H1 (cell line): Measurements from ENCODE around the gene NMT2. TPM values are rescaled to one million over a fixed set of nuclear protein-coding genes. Genes with fewer than 3 reads are reported as not detected.

Experiments used
- CTCF ChIA-PET: fragments of 300-600 bp; sonication (Branson Sonifier 250); formaldehyde crosslinking; loops from one replicate; lab custom pipeline; 2021; ENCODE audit not compliant: partially characterized antibody; lab: Charles Lee
- POLR2A ChIA-PET: fragments of 300-600 bp; sonication (Branson Sonifier 250); formaldehyde crosslinking; loops from one replicate; lab custom pipeline; 2021; ENCODE audit warnings: inconsistent platforms; ENCODE audit not compliant: partially characterized antibody; lab: Charles Lee
- DNase-seq, 2 experiments: peaks; one replicate each; pipeline versions ENCODE4 v3.0.0 to v3.0.0-alpha.2; 2010 to 2022; ENCODE audit warnings: low spot score in 2 of 2, low read depth in 1 of 2, mixed read lengths in 1 of 2
- FAIRE-seq: peaks from 2 replicates; lab custom pipeline; 2011; peaks lifted over from hg19 to GRCh38; lab: Jason Lieb, UNC
- H2AFZ ChIP-seq: 2 replicates; pipeline ENCODE4 v1.8.1; 2012; ENCODE audit warnings: low read length, inconsistent platforms
- H2AK5ac ChIP-seq: 2 replicates; pipeline ENCODE4 v1.6.1; 2013; ENCODE audit warnings: low read depth, low read length
- H2BK120ac ChIP-seq: replicated peaks from 2 replicates; pipeline ENCODE3; 2013; ENCODE audit warnings: low read depth, low read length, inconsistent platforms
- H2BK12ac ChIP-seq: 2 replicates; pipeline ENCODE4 v1.6.1; 2013; ENCODE audit warnings: low read depth, low read length
- H2BK15ac ChIP-seq: 2 replicates; pipeline ENCODE4 v1.6.1; 2013; ENCODE audit warnings: low read length
- H2BK20ac ChIP-seq: 2 replicates; pipeline ENCODE4 v1.6.1; 2013; ENCODE audit warnings: low read length
- H2BK5ac ChIP-seq: 2 replicates; pipeline ENCODE4 v1.6.1; 2013; ENCODE audit warnings: low read depth, low read length
- H3K14ac ChIP-seq: 2 replicates; pipeline ENCODE4 v1.6.1; 2013; ENCODE audit warnings: inconsistent platforms; ENCODE audit not compliant: insufficient read length
- H3K18ac ChIP-seq: 2 replicates; pipeline ENCODE4 v1.6.1; 2013; ENCODE audit warnings: low read length; ENCODE audit errors: extremely low read depth
- H3K23ac ChIP-seq: 2 replicates; pipeline ENCODE4 v1.6.1; 2013; ENCODE audit warnings: inconsistent platforms; ENCODE audit not compliant: insufficient read length
- H3K23me2 ChIP-seq: 2 replicates; pipeline ENCODE4 v1.6.1; 2013; ENCODE audit warnings: low read depth, low read length
- H3K27ac ChIP-seq: 2 replicates; pipeline ENCODE4 v1.6.1; 2011; ENCODE audit warnings: low read depth, low read length, inconsistent platforms
- H3K27me3 ChIP-seq, 4 experiments: replicated peaks in 1 of 4; 1 replicate in 1 of 4; 2 replicates in 3 of 4; pipeline versions ENCODE4 v1.6.1 to v1.8.1; 2011 to 2013; ENCODE audit warnings: low read length in 3 of 4, mild to moderate bottlenecking in 3 of 4, inconsistent platforms in 2 of 4, mixed read lengths in 2 of 4, moderate library complexity in 1 of 4; ENCODE audit not compliant: control insufficient read depth in 3 of 4, insufficient read depth in 3 of 4; ENCODE audit errors: extremely low read depth in 1 of 4
- H3K36me3 ChIP-seq, 4 experiments: 2 replicates each; pipeline versions ENCODE4 v1.6.1 to v1.8.1; 2011 to 2013; ENCODE audit warnings: mild to moderate bottlenecking in 4 of 4, low read length in 3 of 4, moderate library complexity in 2 of 4, control low read depth in 1 of 4, inconsistent platforms in 1 of 4; ENCODE audit not compliant: insufficient read depth in 4 of 4, control insufficient read depth in 2 of 4
- H3K4ac ChIP-seq: replicated peaks from 2 replicates; pipeline ENCODE3; 2013; ENCODE audit warnings: low read length, low read depth, mixed read lengths, inconsistent platforms; ENCODE audit not compliant: insufficient read length
- H3K4me1 ChIP-seq, 4 experiments: replicated peaks in 1 of 4; 1 replicate in 1 of 4; 2 replicates in 3 of 4; pipeline versions ENCODE4 v1.6.1 to v1.8.1; 2011 to 2013; ENCODE audit warnings: low read length in 3 of 4, inconsistent platforms in 2 of 4, mixed read lengths in 1 of 4; ENCODE audit not compliant: insufficient read depth in 4 of 4, control insufficient read depth in 3 of 4
- H3K4me2 ChIP-seq, 2 experiments: 2 replicates each; pipeline versions ENCODE4 v1.6.1 to v1.8.1; 2011 to 2013; ENCODE audit warnings: low read depth in 2 of 2, low read length in 2 of 2, control low read depth in 1 of 2, inconsistent platforms in 1 of 2, mild to moderate bottlenecking in 1 of 2; ENCODE audit not compliant: insufficient read depth in 1 of 2
- H3K4me3 ChIP-seq, 4 experiments: fragments of 200-600, 300-600 bp in 1 of 4; sonication (generic), shearing (Covaris generic), sonication (Bioruptor Twin) in 1 of 4; 2 replicates each; pipeline versions ENCODE4 v1.5.1 to v1.8.1; 2011 to 2016; ENCODE audit warnings: low read length in 4 of 4, low read depth in 3 of 4, control low read depth in 2 of 4, inconsistent platforms in 2 of 4, mild to moderate bottlenecking in 2 of 4, mixed read lengths in 1 of 4, moderate library complexity in 1 of 4; ENCODE audit not compliant: insufficient read depth in 2 of 4; ENCODE audit errors: extremely low read depth in 1 of 4
- H3K56ac ChIP-seq: replicated peaks from 2 replicates; pipeline ENCODE3; 2013; ENCODE audit warnings: low read depth, mild to moderate bottlenecking, mixed read lengths, low read length, inconsistent platforms; ENCODE audit not compliant: insufficient read length
- H3K79me1 ChIP-seq: 2 replicates; pipeline ENCODE4 v1.6.1; 2013; ENCODE audit warnings: low read depth, low read length, control low read depth
- H3K79me2 ChIP-seq, 2 experiments: 2 replicates each; pipeline versions ENCODE4 v1.6.1 to v1.8.1; 2012 to 2013; ENCODE audit warnings: low read length in 2 of 2, mild to moderate bottlenecking in 2 of 2, inconsistent platforms in 1 of 2; ENCODE audit not compliant: insufficient read depth in 2 of 2, control insufficient read depth in 1 of 2
- H3K9ac ChIP-seq, 4 experiments: replicated peaks in 1 of 4; 1 replicate in 1 of 4; 2 replicates in 3 of 4; pipeline versions ENCODE4 v1.6.1 to v1.8.1; 2011 to 2013; ENCODE audit warnings: low read depth in 3 of 4, low read length in 3 of 4, control low read depth in 2 of 4, mild to moderate bottlenecking in 2 of 4, moderate library complexity in 2 of 4, inconsistent platforms in 1 of 4; ENCODE audit errors: extremely low read depth in 1 of 4
- H3K9me3 ChIP-seq, 2 experiments: 2 replicates each; pipeline versions ENCODE4 v1.6.1 to v1.8.1; 2012 to 2013; ENCODE audit warnings: mild to moderate bottlenecking in 2 of 2, moderate library complexity in 2 of 2, control low read depth in 1 of 2, inconsistent platforms in 1 of 2, low read depth in 1 of 2, low read length in 1 of 2, mixed read lengths in 1 of 2; ENCODE audit not compliant: insufficient read depth in 2 of 2
- H4K20me1 ChIP-seq, 2 experiments: replicated peaks in 1 of 2; 2 replicates each; pipeline versions ENCODE3 to v1.8.1; 2011 to 2013; ENCODE audit warnings: inconsistent platforms in 2 of 2, low read length in 2 of 2, mild to moderate bottlenecking in 1 of 2; ENCODE audit not compliant: insufficient read depth in 2 of 2, control insufficient read depth in 1 of 2
- H4K5ac ChIP-seq: 2 replicates; pipeline ENCODE4 v1.6.1; 2013; ENCODE audit warnings: low read length, low read depth, mixed read lengths, inconsistent platforms; ENCODE audit not compliant: insufficient read length
- H4K8ac ChIP-seq: 2 replicates; pipeline ENCODE4 v1.8.0; 2013; ENCODE audit warnings: mild to moderate bottlenecking, moderate library complexity, low read length, inconsistent platforms; ENCODE audit not compliant: insufficient read depth; ENCODE audit errors: extremely low read depth
- H4K91ac ChIP-seq: replicated peaks from 2 replicates; pipeline ENCODE3; 2013; ENCODE audit warnings: low read length, mixed read lengths, inconsistent platforms; ENCODE audit not compliant: insufficient read length
- BACH1 ChIP-seq: IDR thresholded peaks from 2 replicates; pipeline ENCODE4 v1.6.1; 2012; ENCODE audit warnings: low read length, improper control_type of control experiment
- BRCA1 ChIP-seq: IDR thresholded peaks from 2 replicates; pipeline ENCODE4 v1.6.1; 2012; ENCODE audit warnings: low read depth, low read length, improper control_type of control experiment
- CEBPB ChIP-seq: IDR thresholded peaks from 2 replicates; pipeline ENCODE4 v1.6.1; 2012; ENCODE audit warnings: low read depth, low read length
- FOSL1 ChIP-seq: IDR thresholded peaks from 2 replicates; pipeline ENCODE4 v1.6.1; 2011; ENCODE audit warnings: mild to moderate bottlenecking, low read depth, low read length, moderate library complexity; ENCODE audit not compliant: insufficient read depth
- JUND ChIP-seq: IDR thresholded peaks from 2 replicates; pipeline ENCODE4 v1.6.1; 2011; ENCODE audit warnings: mild to moderate bottlenecking, improper control_type of control experiment, low read length
- KDM4A ChIP-seq: IDR thresholded peaks from one replicate; pipeline ENCODE4 v1.7.1; 2012; ENCODE audit warnings: low read depth, mild to moderate bottlenecking, moderate library complexity, low read length, inconsistent platforms; ENCODE audit not compliant: severe bottlenecking
- MAFK ChIP-seq: IDR thresholded peaks from 2 replicates; pipeline ENCODE4 v1.6.1; 2012; ENCODE audit warnings: low read depth, mild to moderate bottlenecking, improper control_type of control experiment, low read length
- RXRA ChIP-seq: IDR thresholded peaks from 2 replicates; pipeline ENCODE4 v1.6.1; 2011; ENCODE audit warnings: low read depth, mild to moderate bottlenecking, low read length, moderate library complexity; ENCODE audit not compliant: insufficient read depth
- SIRT6 ChIP-seq: IDR thresholded peaks from one replicate; pipeline ENCODE4 v1.7.1; 2012; ENCODE audit warnings: low read length, inconsistent platforms
- SP2 ChIP-seq: IDR thresholded peaks from 2 replicates; pipeline ENCODE4 v1.6.1; 2012; ENCODE audit warnings: mild to moderate bottlenecking, low read length, inconsistent platforms
- USF2 ChIP-seq: IDR thresholded peaks from 2 replicates; pipeline ENCODE4 v1.6.1; 2011; ENCODE audit warnings: low read length, improper control_type of control experiment
- YY1 ChIP-seq: IDR thresholded peaks from 2 replicates; pipeline ENCODE4 v1.6.1; 2011; ENCODE audit warnings: low read depth, mild to moderate bottlenecking, low read length
- WGBS, 2 experiments: shearing (Covaris generic) in 1 of 2; methylation state at CpG; one replicate each; pipeline versions ENCODE4 v1.1.6 to v1.1.7; 2013 to 2015; ENCODE audit warnings: low lambda C conversion rate in 2 of 2, mixed read lengths in 2 of 2, inconsistent platforms in 1 of 2, low coverage in 1 of 2, missing lambda C conversion rate in 1 of 2; ENCODE audit not compliant: insufficient replicate concordance in 2 of 2, insufficient coverage in 1 of 2, insufficient read length in 1 of 2; ENCODE audit errors: extremely low coverage in 1 of 2, missing lambda C conversion rate in 1 of 2; 5-methylcytosine and 5-hydroxymethylcytosine counted together
- polyA plus RNA-seq, 7 experiments: library from polyadenylated mRNA; depleted of rRNA in 3 of 7; stranded (reverse) in 5 of 7; unstranded in 2 of 7; fragments of >200 nt in 5 of 7; fragments of 200-250 nt in 2 of 7; gene quantifications; 1 replicate in 5 of 7; 2 replicates in 1 of 7; 4 replicates in 1 of 7; pipeline versions ENCODE4 v1.2.1 to v1.2.3, GENCODE V29; 2011 to 2013; ENCODE audit warnings: missing spikeins in 2 of 7, mixed read lengths in 2 of 7
- total RNA-seq: library from RNA; stranded (reverse); fragmentation: NEBNext Ultra II Directional; extraction: Animal tissue kit (Norgen Biotek cat#: 25700); gene quantifications from 2 replicates; pipeline ENCODE4 v1.2.1, GENCODE V29; 2021

Gene NMT2
- total and polyA plus RNA-seq, 2 of the 8 experiments (the other 6 are each of a cell fraction or from before 2014, with no cell fraction given) = 4.4 to 15.4 TPM

- Histone ChIP-seq H3K14ac (no peak overlapping the region), H3K27me3 (no peaks in the 10 kb centered on the region; a peak in 1 of 7 replicates)
Measured at GRCh38 chr10:15091418-15091817, 77.1 kb downstream of the NMT2 start.

More at GRCh38 chr10:15091418-15091817, 77.1 kb downstream of the NMT2 start:
- H3K27ac ChIP-seq = no peak overlapping the region
- no peak overlapping the region for H2AK5ac ChIP-seq
- no peak overlapping the region for H2AFZ ChIP-seq
- H3K4me2 ChIP-seq = no peak overlapping the region
- no peaks in the 10 kb centered on the region for H3K36me3 ChIP-seq
- H4K5ac ChIP-seq = no peak overlapping the region
- no peak overlapping the region for H3K23ac ChIP-seq
- ChIA-PET POLR2A (interaction anchor here (1.3 to 1.5 kb wide), 2 partner anchors 8 to 14 kb away, joined by 3 to 6 read pairs; no protein-coding TSS in a partner anchor), CTCF (no interaction called here)
- no peaks in the 10 kb centered on the region for H3K79me1 ChIP-seq
- H3K4me3 ChIP-seq = no peak overlapping the region
- H2BK20ac ChIP-seq = no peak overlapping the region
- H2BK5ac ChIP-seq = no peak overlapping the region
- peaks cover 2% of the 10 kb centered on the region; the same call in 1 of the 2 replicates for H3K23me2 ChIP-seq
- H4K91ac ChIP-seq = no peak overlapping the region
- 80% methylated on average over 5 of the region's 5 CpGs; no CpG with 5 or more reads in 1 of the 2 experiments for WGBS, 2 experiments
- no peak overlapping the region for H3K4ac ChIP-seq
- no peak overlapping the region for H4K8ac ChIP-seq
- TF ChIP-seq YY1 = no peak
- TF ChIP-seq USF2 = no peak
- no peak for TF ChIP-seq BACH1
- TF ChIP-seq KDM4A = no peak
- no peak for TF ChIP-seq BRCA1
- TF ChIP-seq JUND = no peak
- TF ChIP-seq RXRA = no peak
- TF ChIP-seq FOSL1 = no peak
- no peak for TF ChIP-seq MAFK
- TF ChIP-seq SP2 = no peak
- TF ChIP-seq CEBPB = no peak
- no peak for TF ChIP-seq SIRT6
- H2BK15ac ChIP-seq = no peak overlapping the region
- H3K79me2 ChIP-seq = no peaks in the 10 kb centered on the region
- FAIRE-seq (no peak), DNase-seq (no peak)
- H2BK120ac ChIP-seq = no peak overlapping the region
- no peak overlapping the region for H3K18ac ChIP-seq
- H3K56ac ChIP-seq = no peak overlapping the region
- no peak overlapping the region for H3K9ac ChIP-seq
- no peak overlapping the region for H2BK12ac ChIP-seq
- no peaks in the 10 kb centered on the region for H4K20me1 ChIP-seq
- peaks cover 0 to 2% (median 0%) of the 10 kb centered on the region in 4 experiments; a peak in 1 of 7 replicates for H3K4me1 ChIP-seq
- no peaks in the 10 kb centered on the region for H3K9me3 ChIP-seq
